Effector memory CD8-positive, alpha-beta T cell (primary cell): ENCODE results near the gene ASB8.
"Not testable (repeated sequence)": the region's sequence is repeated elsewhere in the genome, so short reads cannot be mapped to it uniquely, and the experiment has no call there.

ENCODE experiments used
- ATAC-seq: fragments of 150-1000 bp; cut with Tn5 transposase; replicated peaks from 2 replicates; pipeline ENCODE4 v1.10.0; 2021; ENCODE audit warnings: mild to moderate bottlenecking, moderate library complexity
- DNase-seq, 3 experiments: peaks; one replicate each; pipeline ENCODE4 v3.0.0; 2021
- H3K27ac Mint-ChIP-seq, 2 donors: one replicate each; pipeline ENCODE4 v1.8.0; 2022; ENCODE audit warnings: mild to moderate bottlenecking in 2 of 2, mixed read lengths in 2 of 2, moderate library complexity in 2 of 2
- H3K27me3 Mint-ChIP-seq, 2 donors: one replicate each; pipeline ENCODE4 v1.8.0; 2022; ENCODE audit warnings: mixed read lengths in 2 of 2
- H3K36me3 Mint-ChIP-seq: one replicate; pipeline ENCODE4 v1.8.0; 2022; ENCODE audit warnings: mild to moderate bottlenecking, moderate library complexity, mixed read lengths; ENCODE audit not compliant: insufficient read depth
- H3K4me1 Mint-ChIP-seq, 2 donors: one replicate each; pipeline ENCODE4 v1.8.0; 2022; ENCODE audit warnings: low read depth in 2 of 2, mixed read lengths in 2 of 2
- H3K4me3 Mint-ChIP-seq, 2 donors: one replicate each; pipeline ENCODE4 v1.8.0; 2022; ENCODE audit warnings: mild to moderate bottlenecking in 2 of 2, mixed read lengths in 2 of 2, moderate library complexity in 2 of 2
- H3K9me3 Mint-ChIP-seq, 2 donors: one replicate each; pipeline ENCODE4 v1.8.0; 2022; ENCODE audit warnings: mixed read lengths in 2 of 2

Gene ASB8

GRCh38 chr12:48176417-48176751 is 19.1 kb upstream of the ASB8 start:
- Mint-ChIP-seq H3K27me3 (peaks cover 32 to 34% of the 10 kb centered on the region in 2 donors), H3K9me3 (no peaks in the 10 kb centered on the region), H3K36me3 (peaks cover 3% of the 10 kb centered on the region), H3K27ac (no peak overlapping the region), H3K4me1 (peaks cover 0 to 1% of the 10 kb centered on the region in 2 donors), H3K4me3 (no peak overlapping the region)
- no peak for DNase-seq
- ATAC-seq = no peak

- no peaks in the 10 kb centered on the region for H3K9me3 Mint-ChIP-seq
- H3K27me3 Mint-ChIP-seq = peaks cover 27 to 28% of the 10 kb centered on the region in 2 donors
- no peak for ATAC-seq
- peaks cover 0 to 1% of the 10 kb centered on the region in 2 donors for H3K4me1 Mint-ChIP-seq
- peak overlapping the region in 1 of 2 donors; percentile 3 for H3K4me3 Mint-ChIP-seq
- H3K36me3 Mint-ChIP-seq = peaks cover 3% of the 10 kb centered on the region
- DNase-seq = no peak
- no peak overlapping the region for H3K27ac Mint-ChIP-seq
Observed at GRCh38 chr12:48175613-48176416, 18.5 kb upstream of the ASB8 start.

GRCh38 chr12:48169011-48169410 is 11.7 kb upstream of the ASB8 start:
- no peak for DNase-seq
- peaks cover 15 to 16% of the 10 kb centered on the region in 2 donors for H3K27me3 Mint-ChIP-seq
- no peak for ATAC-seq
- H3K36me3 Mint-ChIP-seq = peaks cover 3% of the 10 kb centered on the region
- no peak overlapping the region for H3K27ac Mint-ChIP-seq
- no peaks in the 10 kb centered on the region for H3K9me3 Mint-ChIP-seq
- H3K4me3 Mint-ChIP-seq = no peak overlapping the region
- peaks cover 0 to 2% of the 10 kb centered on the region in 2 donors for H3K4me1 Mint-ChIP-seq

GRCh38 chr12:48165089-48165981 is 8.0 kb upstream of the ASB8 start:
- no peaks in the 10 kb centered on the region for H3K9me3 Mint-ChIP-seq
- peak; percentile 87 for ATAC-seq
- peaks cover 24 to 27% of the 10 kb centered on the region in 2 donors for H3K27me3 Mint-ChIP-seq
- H3K4me3 Mint-ChIP-seq = no peak overlapping the region
- no peaks in the 10 kb centered on the region for H3K36me3 Mint-ChIP-seq
- DNase-seq = peak; percentile 51 to 61 (median 56)
- H3K27ac Mint-ChIP-seq = peak overlapping the region in 1 of 2 donors; percentile 31
- H3K4me1 Mint-ChIP-seq = peaks cover 0 to 2% of the 10 kb centered on the region in 2 donors

DNA sequence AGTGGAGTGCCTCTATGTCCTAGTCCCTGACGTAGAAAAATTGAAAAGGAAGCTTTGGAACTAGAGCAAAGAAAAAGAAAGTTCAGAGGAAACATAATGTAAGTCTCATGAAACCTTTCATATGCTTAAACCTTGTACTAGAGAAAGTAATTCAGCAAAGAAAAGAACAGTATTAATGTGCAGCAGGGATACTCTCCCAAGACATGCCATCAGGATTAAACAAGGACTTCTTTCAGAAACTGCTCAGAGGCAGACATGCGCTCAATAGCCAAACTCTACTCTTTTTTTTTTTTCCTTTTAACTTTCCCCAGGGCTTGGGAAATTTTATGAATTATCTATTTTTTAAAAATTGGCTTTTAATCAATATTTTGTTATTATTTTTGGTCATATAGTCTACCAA is 7.1 kb upstream of the ASB8 start:
- peaks cover 24 to 27% of the 10 kb centered on the region in 2 donors for H3K27me3 Mint-ChIP-seq

GRCh38 chr12:48163150-48163747 is 5.9 kb upstream of the ASB8 start:
- DNase-seq = no peak

More for the DNA sequence above, 7.1 kb upstream of the ASB8 start:
- DNase-seq (no peak), ATAC-seq (no peak)
- Mint-ChIP-seq H3K36me3 (no peaks in the 10 kb centered on the region), H3K27ac (no peak overlapping the region), H3K4me1 (peaks cover 0 to 2% of the 10 kb centered on the region in 2 donors), H3K9me3 (no peaks in the 10 kb centered on the region), H3K4me3 (no peak overlapping the region)

GRCh38 chr12:48160807-48161206 is 3.5 kb upstream of the ASB8 start:
- no peak overlapping the region for H3K4me3 Mint-ChIP-seq
- ATAC-seq = no peak

More at GRCh38 chr12:48163150-48163747, 5.9 kb upstream of the ASB8 start:
- no peaks in the 10 kb centered on the region for H3K9me3 Mint-ChIP-seq
- ATAC-seq = no peak
- H3K36me3 Mint-ChIP-seq = no peaks in the 10 kb centered on the region
- peaks cover under 1 to 2% of the 10 kb centered on the region in 2 donors for H3K4me1 Mint-ChIP-seq
- H3K27ac Mint-ChIP-seq = no peak overlapping the region
- no peak overlapping the region for H3K4me3 Mint-ChIP-seq
- peaks cover 24 to 27% of the 10 kb centered on the region in 2 donors for H3K27me3 Mint-ChIP-seq

GRCh38 chr12:48160046-48160445 is 2.7 kb upstream of the ASB8 start:
- DNase-seq (no peak), ATAC-seq (no peak)
- Mint-ChIP-seq H3K4me1 (peaks cover 10 to 15% of the 10 kb centered on the region in 2 donors), H3K36me3 (peaks cover 15% of the 10 kb centered on the region), H3K27me3 (peaks cover 10 to 11% of the 10 kb centered on the region in 2 donors), H3K9me3 (no peaks in the 10 kb centered on the region), H3K4me3 (no peak overlapping the region), H3K27ac (no peak overlapping the region)

More at GRCh38 chr12:48160807-48161206, 3.5 kb upstream of the ASB8 start:
- Mint-ChIP-seq H3K27me3 (peaks cover 17% of the 10 kb centered on the region in 2 donors), H3K9me3 (no peaks in the 10 kb centered on the region), H3K27ac (no peak overlapping the region), H3K36me3 (peaks cover 15% of the 10 kb centered on the region), H3K4me1 (peaks cover 13 to 15% of the 10 kb centered on the region in 2 donors)
- DNase-seq = no peak

- Mint-ChIP-seq H3K27ac (peak overlapping the region; percentile 93 to 97), H3K27me3 (peaks cover 2% of the 10 kb centered on the region in 2 donors), H3K36me3 (peaks cover 29% of the 10 kb centered on the region), H3K4me1 (peaks cover 17 to 27% of the 10 kb centered on the region in 2 donors), H3K9me3 (no peaks in the 10 kb centered on the region), H3K4me3 (peak overlapping the region; percentile 92 to 94)
- ATAC-seq = peak; percentile 11
- DNase-seq = peak in 2 of 3 experiments; percentile 7 to 9
Observed at GRCh38 chr12:48157889-48158370, 615 bp upstream of the ASB8 start.

DNA sequence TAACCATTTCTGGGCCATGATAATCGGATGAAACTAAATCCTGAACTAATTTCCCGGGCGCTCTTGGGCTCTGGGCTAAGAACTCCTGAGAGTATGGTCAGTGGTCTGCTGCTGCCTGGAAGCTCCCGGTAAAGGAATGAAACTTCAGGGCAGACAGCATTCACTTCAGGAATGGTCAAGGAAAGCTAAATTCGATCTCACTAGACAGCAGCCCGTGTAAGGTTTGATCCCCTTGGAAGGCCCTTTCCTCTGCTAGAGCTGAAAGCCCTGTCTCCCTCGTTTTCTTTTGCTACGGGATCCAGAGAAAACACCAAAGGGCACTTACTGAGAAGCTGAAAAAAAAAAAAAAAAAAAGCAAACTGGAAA is 680 bp downstream of the ASB8 start:
- H3K9me3 Mint-ChIP-seq = no peaks in the 10 kb centered on the region
- H3K27ac Mint-ChIP-seq = peak overlapping the region; percentile 93 to 97
- H3K36me3 Mint-ChIP-seq = peaks cover 40% of the 10 kb centered on the region
- ATAC-seq (no peak), DNase-seq (peak in 1 of 3 experiments; percentile 7)
- H3K4me1 Mint-ChIP-seq = peaks cover 17 to 29% of the 10 kb centered on the region in 2 donors
- H3K27me3 Mint-ChIP-seq = no peaks in the 10 kb centered on the region
- H3K4me3 Mint-ChIP-seq = peak overlapping the region; percentile 92 to 94

- H3K9me3 Mint-ChIP-seq, H3K27me3 Mint-ChIP-seq, ATAC-seq, DNase-seq: not testable (repeated sequence)
- H3K27ac Mint-ChIP-seq = peak overlapping the region; percentile 93 to 97
- peaks cover 17 to 29% of the 10 kb centered on the region in 2 donors for H3K4me1 Mint-ChIP-seq
- peak overlapping the region; percentile 92 to 94 for H3K4me3 Mint-ChIP-seq
- H3K36me3 Mint-ChIP-seq = peaks cover 46% of the 10 kb centered on the region
Observed at GRCh38 chr12:48155786-48156185, 1.5 kb downstream of the ASB8 start.

DNA sequence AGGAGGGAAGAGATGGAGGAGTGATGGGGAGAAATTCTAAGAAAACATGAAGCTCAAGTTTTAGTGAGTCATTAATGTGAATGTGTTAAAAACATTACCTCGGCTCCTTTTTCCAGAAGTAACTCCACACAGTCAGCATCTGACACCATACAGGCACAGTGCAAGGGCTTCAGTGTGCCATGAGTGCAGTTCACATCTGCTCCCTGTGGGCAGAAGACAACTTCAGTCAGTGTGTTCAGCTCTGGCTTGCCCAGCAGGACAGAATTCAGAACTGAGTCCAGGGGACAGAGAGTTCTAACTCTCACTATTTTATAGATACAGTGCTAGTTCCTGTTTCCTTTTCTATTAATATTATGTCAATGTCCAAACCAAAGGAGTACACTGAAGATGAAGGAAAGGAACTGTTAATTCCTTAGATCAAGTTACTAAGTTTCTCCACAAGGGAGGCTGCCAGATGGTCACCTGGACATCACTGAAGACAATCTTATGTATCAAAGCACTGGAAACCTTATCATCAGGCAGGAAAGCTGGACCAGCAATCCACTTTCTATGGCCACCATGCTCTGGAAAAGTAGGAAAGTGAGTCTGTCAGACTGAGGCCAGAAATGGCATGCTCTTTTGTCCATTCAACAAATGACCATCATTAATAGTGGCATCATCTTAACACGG is 6.1 kb downstream of the ASB8 start:
- H3K36me3 Mint-ChIP-seq = peaks cover 55% of the 10 kb centered on the region
- H3K4me1 Mint-ChIP-seq = peaks cover 9 to 17% of the 10 kb centered on the region in 2 donors
- no peak for ATAC-seq
- DNase-seq = no peak
- H3K27ac Mint-ChIP-seq = peak overlapping the region; percentile 58 to 70
- H3K27me3 Mint-ChIP-seq = no peaks in the 10 kb centered on the region
- H3K4me3 Mint-ChIP-seq = no peak overlapping the region
- H3K9me3 Mint-ChIP-seq = no peaks in the 10 kb centered on the region
